Upper lobe of left lung (tissue), 4 donors: ENCODE data around the gene TJP3.

Source experiments
- POLR2A ChIP-seq, 4 donors: fragments of 450-650 bp; IDR thresholded peaks; one replicate each; pipeline ENCODE4 v1.5.1; 2016 to 2017; ENCODE audit warnings: antibody characterized with exemption in 4 of 4, mild to moderate bottlenecking in 2 of 4
- POLR2AphosphoS5 ChIP-seq, 2 donors: sonication (generic); formaldehyde crosslinking; IDR thresholded peaks; one replicate each; pipeline ENCODE4 v1.5.1; 2017; ENCODE audit warnings: antibody characterized with exemption in 2 of 2
- TF ChIP-seq, protein P1 (sequence below), 6 experiments: fragments of 450-650 bp in 4 of 6; fragments of 200-600 bp in 2 of 6; sonication (generic) in 2 of 6; IDR thresholded peaks; one replicate each; pipeline ENCODE4 v1.5.1; 2016 to 2019; ENCODE audit warnings: antibody characterized with exemption in 6 of 6

GRCh38 chr19:3785451-3785937, 77.3 kb downstream of the TJP3 start:
- TF ChIP-seq POLR2AphosphoS5 (IDR thresholded peaks at IDR 0.05): no peak
- TF ChIP-seq POLR2A (IDR thresholded peaks at IDR 0.05): no peak
- TF ChIP-seq, protein P1, sequence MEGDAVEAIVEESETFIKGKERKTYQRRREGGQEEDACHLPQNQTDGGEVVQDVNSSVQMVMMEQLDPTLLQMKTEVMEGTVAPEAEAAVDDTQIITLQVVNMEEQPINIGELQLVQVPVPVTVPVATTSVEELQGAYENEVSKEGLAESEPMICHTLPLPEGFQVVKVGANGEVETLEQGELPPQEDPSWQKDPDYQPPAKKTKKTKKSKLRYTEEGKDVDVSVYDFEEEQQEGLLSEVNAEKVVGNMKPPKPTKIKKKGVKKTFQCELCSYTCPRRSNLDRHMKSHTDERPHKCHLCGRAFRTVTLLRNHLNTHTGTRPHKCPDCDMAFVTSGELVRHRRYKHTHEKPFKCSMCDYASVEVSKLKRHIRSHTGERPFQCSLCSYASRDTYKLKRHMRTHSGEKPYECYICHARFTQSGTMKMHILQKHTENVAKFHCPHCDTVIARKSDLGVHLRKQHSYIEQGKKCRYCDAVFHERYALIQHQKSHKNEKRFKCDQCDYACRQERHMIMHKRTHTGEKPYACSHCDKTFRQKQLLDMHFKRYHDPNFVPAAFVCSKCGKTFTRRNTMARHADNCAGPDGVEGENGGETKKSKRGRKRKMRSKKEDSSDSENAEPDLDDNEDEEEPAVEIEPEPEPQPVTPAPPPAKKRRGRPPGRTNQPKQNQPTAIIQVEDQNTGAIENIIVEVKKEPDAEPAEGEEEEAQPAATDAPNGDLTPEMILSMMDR (IDR thresholded peaks at IDR 0.05): no peak
